Measurements from ENCODE around the gene GRIA1. TPM values are rescaled to one million over a fixed set of nuclear protein-coding genes. Genes with fewer than 3 reads are reported as not detected.

GRIA1 gene
- total and polyA plus RNA-seq, 10 of the 15 experiments (the other 5 are each of a cell fraction or from before 2014, with no cell fraction given): 0.04 to 0.18 (median 0.04) TPM; not detected in 7

- H3K27ac ChIP-seq (ENCODE audit: control insufficient read depth, insufficient read depth): no peak overlapping the region
- no peaks in the 10 kb centered on the region for H3K4me1 ChIP-seq (ENCODE audit: control insufficient read depth, insufficient read depth, low read length)
- FAIRE-seq (no peak), ATAC-seq (no peak), DNase-seq (ENCODE audit: low read depth, low spot score) (no peak)
- H3K36me3 ChIP-seq (ENCODE audit: control insufficient read depth in 2 of 2, insufficient read depth in 2 of 2, low read length in 1 of 2): no peaks in the 10 kb centered on the region
- H3K27me3 ChIP-seq (replicated peaks in 1 of 2; ENCODE audit: control insufficient read depth in 2 of 2, insufficient read depth in 2 of 2, low read length in 1 of 2): no peaks in the 10 kb centered on the region
- H3K4me3 ChIP-seq: no peak overlapping the region
- H4K20me1 ChIP-seq (ENCODE audit: control insufficient read depth, insufficient read depth): no peaks in the 10 kb centered on the region
- no peak overlapping the region for H2AFZ ChIP-seq (ENCODE audit: control insufficient read depth, low read depth, low read length)
- no peaks in the 10 kb centered on the region for H3K79me2 ChIP-seq (ENCODE audit: control insufficient read depth, insufficient read depth, low read length)
- TF ChIP-seq HDAC2 (IDR thresholded peaks at IDR 0.05) (no peak), ZNF207 (IDR thresholded peaks at IDR 0.05; ENCODE audit: borderline replicate concordance) (no peak), CREM (IDR thresholded peaks at IDR 0.05; ENCODE audit: low read depth) (no peak), SPI1 (IDR thresholded peaks at IDR 0.05; ENCODE audit: borderline replicate concordance, insufficient read depth, low read depth, low read length) (no peak)
- POLR2A ChIA-PET: no interaction called here
- no peak overlapping the region for H3K9ac ChIP-seq (ENCODE audit: control insufficient read depth, insufficient read depth, low read length)
- WGBS (ENCODE audit: insufficient coverage, insufficient replicate concordance, low lambda C conversion rate, missing lambda C conversion rate): 35% methylated on average over 4 of the region's 4 CpGs
- SMC1A ChIA-PET (ENCODE audit: uncharacterized antibody, unreplicated experiment): no interaction called here
- in situ Hi-C loops (cut with MboI): no loop called here
- H3K4me2 ChIP-seq (ENCODE audit: control insufficient read depth, insufficient read depth): no peak overlapping the region
- no TSS peak for BruUV-seq (replicated peaks)
- no peaks in the 10 kb centered on the region for H3K9me3 ChIP-seq (replicated peaks; ENCODE audit: control insufficient read depth, insufficient read depth, low read length)
- CTCF ChIA-PET: no interaction called here
- intact Hi-C loops (cut with micrococcal nuclease; ENCODE audit: unreplicated experiment): no loop called here
- RAD21 ChIA-PET (ENCODE audit: unreplicated experiment): no interaction called here
Observed at GRCh38 chr5:153539983-153540382, 49.5 kb downstream of the GRIA1 start.

GRCh38 chr5:153542536-153542935, 52.1 kb downstream of the GRIA1 start:
- no peak for DNase-seq (ENCODE audit: low read depth, low spot score)
- in situ Hi-C loops (cut with MboI) (no loop called here), intact Hi-C loops (cut with micrococcal nuclease; ENCODE audit: unreplicated experiment) (no loop called here)
- no peak overlapping the region for H3K27ac ChIP-seq (ENCODE audit: control insufficient read depth, insufficient read depth)
- H3K4me2 ChIP-seq (ENCODE audit: control insufficient read depth, insufficient read depth): no peak overlapping the region
- SMC1A ChIA-PET (ENCODE audit: uncharacterized antibody, unreplicated experiment): no interaction called here
- RAD21 ChIA-PET (ENCODE audit: unreplicated experiment): no interaction called here
- H3K36me3 ChIP-seq (ENCODE audit: control insufficient read depth in 2 of 2, insufficient read depth in 2 of 2, low read length in 1 of 2): no peaks in the 10 kb centered on the region
- CTCF ChIA-PET: no interaction called here
- no peak for FAIRE-seq
- no peaks in the 10 kb centered on the region for H3K27me3 ChIP-seq (replicated peaks in 1 of 2; ENCODE audit: control insufficient read depth in 2 of 2, insufficient read depth in 2 of 2, low read length in 1 of 2)
- no peak for ATAC-seq
- H3K4me3 ChIP-seq: no peak overlapping the region
- 0% methylated on average over 1 of the region's 1 CpG for WGBS (ENCODE audit: insufficient coverage, insufficient replicate concordance, low lambda C conversion rate, missing lambda C conversion rate)
- H3K4me1 ChIP-seq (ENCODE audit: control insufficient read depth, insufficient read depth, low read length): no peaks in the 10 kb centered on the region
- no peaks in the 10 kb centered on the region for H4K20me1 ChIP-seq (ENCODE audit: control insufficient read depth, insufficient read depth)
- no peak overlapping the region for H2AFZ ChIP-seq (ENCODE audit: control insufficient read depth, low read depth, low read length)
- BruUV-seq (replicated peaks): no TSS peak
- no peak overlapping the region for H3K9ac ChIP-seq (ENCODE audit: control insufficient read depth, insufficient read depth, low read length)
- POLR2A ChIA-PET: no interaction called here
- TF ChIP-seq FOXK2 (IDR thresholded peaks at IDR 0.05): no peak
- TF ChIP-seq POU2F2 (IDR thresholded peaks at IDR 0.05; ENCODE audit: borderline replicate concordance, low read depth, low read length): no peak
- no peak for TF ChIP-seq NRF1 (conservative IDR thresholded peaks at IDR 0.05; ENCODE audit: low read depth, low read length)
- no peak for TF ChIP-seq MLLT1 (IDR thresholded peaks at IDR 0.05)
- no peak for TF ChIP-seq CREB1 (IDR thresholded peaks at IDR 0.05; ENCODE audit: low read depth)
- no peak for TF ChIP-seq SMAD1 (IDR thresholded peaks at IDR 0.05; ENCODE audit: low read depth, partially characterized antibody)
- H3K9me3 ChIP-seq (replicated peaks; ENCODE audit: control insufficient read depth, insufficient read depth, low read length): no peaks in the 10 kb centered on the region
- no peaks in the 10 kb centered on the region for H3K79me2 ChIP-seq (ENCODE audit: control insufficient read depth, insufficient read depth, low read length)

All from GM12878 (cell line).